Breast epithelium (tissue), 3 donors: ENCODE results near the gene FDXR.

Experiments used
- POLR2A ChIP-seq: fragments of 450-650 bp; IDR thresholded peaks from one replicate; pipeline ENCODE4 v1.6.1; 2016; ENCODE audit warnings: antibody characterized with exemption, mild to moderate bottlenecking, moderate library complexity
- POLR2AphosphoS5 ChIP-seq, 3 donors: sonication (generic); formaldehyde crosslinking; IDR thresholded peaks; one replicate each; pipeline ENCODE4 v1.6.1; 2017; ENCODE audit warnings: antibody characterized with exemption in 3 of 3
- TF ChIP-seq, protein P1 (sequence below), 3 donors: fragments of 450-650 bp; IDR thresholded peaks; one replicate each; pipeline ENCODE4 v1.5.1; 2016 to 2017; ENCODE audit warnings: antibody characterized with exemption in 3 of 3, mild to moderate bottlenecking in 3 of 3, moderate library complexity in 3 of 3

DNA sequence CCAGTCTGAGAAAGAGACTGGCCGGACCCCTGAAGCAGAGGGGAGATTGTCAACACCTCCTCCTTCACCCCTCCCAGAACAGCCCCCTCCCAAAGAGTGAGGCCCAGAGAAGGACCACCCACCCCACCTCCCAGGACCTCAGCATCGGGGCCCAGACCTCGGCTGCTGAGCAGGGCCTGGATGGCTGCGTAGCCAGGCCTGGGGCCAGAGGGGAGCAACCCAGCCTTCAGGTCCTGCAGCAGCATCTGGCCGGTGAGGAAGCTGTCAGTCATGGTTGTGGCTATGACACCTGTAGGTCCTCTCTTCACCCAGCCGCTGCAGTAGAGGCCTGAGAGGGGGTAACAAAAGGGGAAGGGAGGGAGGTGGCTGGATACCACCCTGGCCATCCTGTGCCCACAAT, 9.9 kb downstream of the FDXR start:
- TF ChIP-seq, protein P1, sequence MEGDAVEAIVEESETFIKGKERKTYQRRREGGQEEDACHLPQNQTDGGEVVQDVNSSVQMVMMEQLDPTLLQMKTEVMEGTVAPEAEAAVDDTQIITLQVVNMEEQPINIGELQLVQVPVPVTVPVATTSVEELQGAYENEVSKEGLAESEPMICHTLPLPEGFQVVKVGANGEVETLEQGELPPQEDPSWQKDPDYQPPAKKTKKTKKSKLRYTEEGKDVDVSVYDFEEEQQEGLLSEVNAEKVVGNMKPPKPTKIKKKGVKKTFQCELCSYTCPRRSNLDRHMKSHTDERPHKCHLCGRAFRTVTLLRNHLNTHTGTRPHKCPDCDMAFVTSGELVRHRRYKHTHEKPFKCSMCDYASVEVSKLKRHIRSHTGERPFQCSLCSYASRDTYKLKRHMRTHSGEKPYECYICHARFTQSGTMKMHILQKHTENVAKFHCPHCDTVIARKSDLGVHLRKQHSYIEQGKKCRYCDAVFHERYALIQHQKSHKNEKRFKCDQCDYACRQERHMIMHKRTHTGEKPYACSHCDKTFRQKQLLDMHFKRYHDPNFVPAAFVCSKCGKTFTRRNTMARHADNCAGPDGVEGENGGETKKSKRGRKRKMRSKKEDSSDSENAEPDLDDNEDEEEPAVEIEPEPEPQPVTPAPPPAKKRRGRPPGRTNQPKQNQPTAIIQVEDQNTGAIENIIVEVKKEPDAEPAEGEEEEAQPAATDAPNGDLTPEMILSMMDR (IDR thresholded peaks at IDR 0.05), result no peak
- TF ChIP-seq POLR2A (no peak), POLR2AphosphoS5 (IDR thresholded peaks at IDR 0.05) (no peak)
